Measurements from ENCODE around the gene AZIN2. TPM values are rescaled to one million over a fixed set of nuclear protein-coding genes. Genes with fewer than 3 reads are reported as not detected.

Gene AZIN2
- total and polyA plus RNA-seq, 4 donors = 0.68 to 2.6 (median 0.74) TPM

- Histone ChIP-seq H3K36me3 (ENCODE audit: control insufficient read depth in 4 of 4, insufficient read depth in 3 of 4, low read depth in 1 of 4, low read length in 3 of 4) (peaks cover 0 to 2% (median 0%) of the 10 kb centered on the region in 4 donors), H3K9me3 (ENCODE audit: control insufficient read depth in 4 of 4, low read length in 3 of 4) (no peaks in the 10 kb centered on the region), H3K4me1 (ENCODE audit: control insufficient read depth in 4 of 4, insufficient read depth in 4 of 4, low read length in 3 of 4) (no peaks in the 10 kb centered on the region), H3K4me3 (ENCODE audit: low read depth in 1 of 3, low read length in 3 of 3) (no peak overlapping the region), H3K9ac (ENCODE audit: low read depth in 1 of 2, low read length in 2 of 2) (no peak overlapping the region), H3K27ac (ENCODE audit: low read depth in 1 of 2, low read length in 2 of 2) (no peak overlapping the region), H3K27me3 (ENCODE audit: control insufficient read depth in 4 of 4, insufficient read depth in 4 of 4, low read length in 3 of 4) (no peaks in the 10 kb centered on the region)
- 95% methylated on average over 4 of the region's 4 CpGs for WGBS
- DNase-seq (ENCODE audit: low spot score) = no peak
- TF ChIP-seq FOXA1 (IDR thresholded peaks at IDR 0.05) (no peak), FOXA2 (IDR thresholded peaks at IDR 0.05) (no peak), YY1 (IDR thresholded peaks at IDR 0.05) (no peak), EGR1 (IDR thresholded peaks at IDR 0.05; ENCODE audit: low read depth in 2 of 2) (no peak), MAX (IDR thresholded peaks at IDR 0.05) (no peak), GABPA (IDR thresholded peaks at IDR 0.05 in 1 of 2, conservative IDR thresholded peaks at IDR 0.05 in 1 of 2) (no peak), REST (IDR thresholded peaks at IDR 0.05) (no peak), RXRA (IDR thresholded peaks at IDR 0.05) (no peak)
Observed at GRCh38 chr1:33097762-33098161, 16.8 kb downstream of the AZIN2 start.

GRCh38 chr1:33098371-33098770 is 17.4 kb downstream of the AZIN2 start:
- no peak overlapping the region for H3K9ac ChIP-seq (ENCODE audit: low read depth in 1 of 2, low read length in 2 of 2)
- H3K27ac ChIP-seq (ENCODE audit: low read depth in 1 of 2, low read length in 2 of 2) = no peak overlapping the region
- H3K36me3 ChIP-seq (ENCODE audit: control insufficient read depth in 4 of 4, insufficient read depth in 3 of 4, low read depth in 1 of 4, low read length in 3 of 4) = peaks cover 0 to 2% (median 0%) of the 10 kb centered on the region in 4 donors
- no peaks in the 10 kb centered on the region for H3K4me1 ChIP-seq (ENCODE audit: control insufficient read depth in 4 of 4, insufficient read depth in 4 of 4, low read length in 3 of 4)
- no peak overlapping the region for H3K4me3 ChIP-seq (ENCODE audit: low read depth in 1 of 3, low read length in 3 of 3)
- no peaks in the 10 kb centered on the region for H3K9me3 ChIP-seq (ENCODE audit: control insufficient read depth in 4 of 4, low read length in 3 of 4)
- H3K27me3 ChIP-seq (ENCODE audit: control insufficient read depth in 4 of 4, insufficient read depth in 4 of 4, low read length in 3 of 4) = no peaks in the 10 kb centered on the region
- DNase-seq (ENCODE audit: low spot score) = no peak
- TF ChIP-seq ATF3 (IDR thresholded peaks at IDR 0.05) = no peak
- TF ChIP-seq MAX (IDR thresholded peaks at IDR 0.05) = no peak

GRCh38 chr1:33099290-33100118 is 18.6 kb downstream of the AZIN2 start:
- H3K9me3 ChIP-seq (ENCODE audit: control insufficient read depth in 4 of 4, low read length in 3 of 4) = no peaks in the 10 kb centered on the region
- peaks cover 0 to 2% (median 0%) of the 10 kb centered on the region in 4 donors for H3K36me3 ChIP-seq (ENCODE audit: control insufficient read depth in 4 of 4, insufficient read depth in 3 of 4, low read depth in 1 of 4, low read length in 3 of 4)
- no peaks in the 10 kb centered on the region for H3K27me3 ChIP-seq (ENCODE audit: control insufficient read depth in 4 of 4, insufficient read depth in 4 of 4, low read length in 3 of 4)
- no peaks in the 10 kb centered on the region for H3K4me1 ChIP-seq (ENCODE audit: control insufficient read depth in 4 of 4, insufficient read depth in 4 of 4, low read length in 3 of 4)
- no peak overlapping the region for H3K27ac ChIP-seq (ENCODE audit: low read depth in 1 of 2, low read length in 2 of 2)
- no peak overlapping the region for H3K4me3 ChIP-seq (ENCODE audit: low read depth in 1 of 3, low read length in 3 of 3)
- no peak overlapping the region for H3K9ac ChIP-seq (ENCODE audit: low read depth in 1 of 2, low read length in 2 of 2)
- no peak for DNase-seq (ENCODE audit: low spot score)
- WGBS = 85% methylated on average over 13 of the region's 13 CpGs
- TF ChIP-seq YY1 (IDR thresholded peaks at IDR 0.05) = no peak
- TF ChIP-seq GABPA (IDR thresholded peaks at IDR 0.05 in 1 of 2, conservative IDR thresholded peaks at IDR 0.05 in 1 of 2) = no peak
- no peak for TF ChIP-seq MAX (IDR thresholded peaks at IDR 0.05)
- no peak for TF ChIP-seq EGR1 (IDR thresholded peaks at IDR 0.05; ENCODE audit: low read depth in 2 of 2)
- no peak for TF ChIP-seq REST (IDR thresholded peaks at IDR 0.05)
- TF ChIP-seq FOXA1 (IDR thresholded peaks at IDR 0.05) = no peak
- TF ChIP-seq ZBTB33 (IDR thresholded peaks at IDR 0.05) = no peak
- no peak for TF ChIP-seq SP1 (IDR thresholded peaks at IDR 0.05)
- TF ChIP-seq TAF1 (conservative IDR thresholded peaks at IDR 0.05) = no peak
- TF ChIP-seq RAD21 (IDR thresholded peaks at IDR 0.05) = no peak

All from liver (tissue), 9 donors.